Measurements from ENCODE around the gene PABPN1L.

The PABPN1L gene

GRCh38 chr16:88866151-88866920 lies at the start of gene PABPN1L:
PABPN1L (minus strand) TSS chr16:88866660; CDS start chr16:88866606, 54 bp downstream.
- DNase-seq (ENCODE audit: low read depth in 2 of 3, low spot score in 2 of 3), result no peak

GRCh38 chr16:88915639-88916327 lies 49.3 kb upstream of the PABPN1L start:
- DNase-seq (ENCODE audit: low read depth in 2 of 3, low spot score in 2 of 3), result no peak

GRCh38 chr16:88914750-88915368 lies 48.4 kb upstream of the PABPN1L start:
- DNase-seq (ENCODE audit: low read depth in 2 of 3, low spot score in 2 of 3), result no peak

GRCh38 chr16:88913870-88914269 lies 47.4 kb upstream of the PABPN1L start:
- DNase-seq (ENCODE audit: low read depth in 2 of 3, low spot score in 2 of 3), result no peak

- DNase-seq (ENCODE audit: low read depth in 2 of 3, low spot score in 2 of 3), result no peak
Observed at GRCh38 chr16:88913001-88913612, 46.6 kb upstream of the PABPN1L start.

- no peak for DNase-seq (ENCODE audit: low read depth in 2 of 3, low spot score in 2 of 3)
Observed at GRCh38 chr16:88912556-88912955, 46.1 kb upstream of the PABPN1L start.

- no peak for DNase-seq (ENCODE audit: low read depth in 2 of 3, low spot score in 2 of 3)
Observed at GRCh38 chr16:88911946-88912310, 45.5 kb upstream of the PABPN1L start.

- DNase-seq (ENCODE audit: low read depth in 2 of 3, low spot score in 2 of 3), result no peak
Observed at GRCh38 chr16:88911136-88911945, 44.9 kb upstream of the PABPN1L start.

- no peak for DNase-seq (ENCODE audit: low read depth in 2 of 3, low spot score in 2 of 3)
Observed at GRCh38 chr16:88910284-88911135, 44.0 kb upstream of the PABPN1L start.

- DNase-seq (ENCODE audit: low read depth in 2 of 3, low spot score in 2 of 3), result no peak
Observed at GRCh38 chr16:88909431-88910210, 43.2 kb upstream of the PABPN1L start.

- DNase-seq (ENCODE audit: low read depth in 2 of 3, low spot score in 2 of 3), result no peak
Observed at GRCh38 chr16:88908307-88908706, 41.8 kb upstream of the PABPN1L start.

- DNase-seq (ENCODE audit: low read depth in 2 of 3, low spot score in 2 of 3), result no peak
Observed at GRCh38 chr16:88907768-88908167, 41.3 kb upstream of the PABPN1L start.

GRCh38 chr16:88906535-88907105 lies 40.2 kb upstream of the PABPN1L start:
- DNase-seq (ENCODE audit: low read depth in 2 of 3, low spot score in 2 of 3), result no peak

GRCh38 chr16:88906020-88906419 lies 39.6 kb upstream of the PABPN1L start:
- DNase-seq (ENCODE audit: low read depth in 2 of 3, low spot score in 2 of 3), result no peak

GRCh38 chr16:88905563-88905962 lies 39.1 kb upstream of the PABPN1L start:
- peak in 1 of 3 experiments; percentile 10 for DNase-seq (ENCODE audit: low read depth in 2 of 3, low spot score in 2 of 3)

- DNase-seq (ENCODE audit: low read depth in 2 of 3, low spot score in 2 of 3), result no peak
Observed at GRCh38 chr16:88904676-88905365, 38.4 kb upstream of the PABPN1L start.

GRCh38 chr16:88903267-88903666 lies 36.8 kb upstream of the PABPN1L start:
- no peak for DNase-seq (ENCODE audit: low read depth in 2 of 3, low spot score in 2 of 3)

GRCh38 chr16:88902744-88903143 lies 36.3 kb upstream of the PABPN1L start:
- DNase-seq (ENCODE audit: low read depth in 2 of 3, low spot score in 2 of 3), result no peak

All from activated CD8-positive, alpha-beta memory T cell treated with anti-CD3 and anti-CD28 coated beads for 48 hours (primary cell).